T-helper 1 cell treated with Interleukin-12 subunit alpha and Interleukin-12 subunit beta and Interleukin-4 antibody, amounts not matched to agents 30 ng/mL and 1 ng/mL, for 36 hours (primary cell): ENCODE measurements around the gene PTPRG. TPM values are rescaled to one million over a fixed set of nuclear protein-coding genes. Genes with fewer than 3 reads are reported as not detected.

ENCODE experiments used
- intact Hi-C: fragments of 100-400 bp; cut with micrococcal nuclease; formaldehyde crosslinking; loops from one replicate; pipeline ENCODE4 v1.15.1; 2024
- total RNA-seq: library from RNA; stranded (reverse); gene quantifications from 2 replicates; pipeline ENCODE4 v1.2.3, GENCODE V29; 2022

Gene PTPRG
- total RNA-seq, 1 donor from 2014 or later, result 2.5 TPM

- intact Hi-C loops, result loop anchor here (5.0 kb wide), 2 partner anchors 1485 to 1550 kb away; no protein-coding TSS in a partner anchor
These were observed 810 bp downstream of the PTPRG start for GRCh38 chr3:61562042-61562720.

- intact Hi-C loops, result loop anchor here (5.0 kb wide), 2 partner anchors 1486 to 1551 kb away; no protein-coding TSS in a partner anchor
These were observed 1.4 kb downstream of the PTPRG start for GRCh38 chr3:61562721-61563312.

GRCh38 chr3:61563313-61564271 is 2.2 kb downstream of the PTPRG start:
- intact Hi-C loops, result loop anchor here (1.0 to 5.0 kb wide), 3 partner anchors 373 to 1551 kb away; no protein-coding TSS in a partner anchor

GRCh38 chr3:61564395-61565059 is 3.2 kb downstream of the PTPRG start:
- intact Hi-C loops, result loop anchor here (1.0 to 5.0 kb wide), 3 partner anchors 372 to 1552 kb away; no protein-coding TSS in a partner anchor

GRCh38 chr3:61565569-61565968 is 4.2 kb downstream of the PTPRG start:
- intact Hi-C loops, result no loop called here

- intact Hi-C loops, result no loop called here
These were observed 6.8 kb downstream of the PTPRG start for GRCh38 chr3:61568127-61568526.

- intact Hi-C loops, result no loop called here
These were observed 8.6 kb downstream of the PTPRG start for GRCh38 chr3:61569856-61570580.

- intact Hi-C loops, result no loop called here
These were observed 9.4 kb downstream of the PTPRG start for GRCh38 chr3:61570813-61571212.

- intact Hi-C loops, result no loop called here
These were observed 10.4 kb downstream of the PTPRG start for GRCh38 chr3:61571516-61572336.

- intact Hi-C loops, result no loop called here
These were observed 11.5 kb downstream of the PTPRG start for GRCh38 chr3:61572879-61573278.

GRCh38 chr3:61573441-61573840 is 12.1 kb downstream of the PTPRG start:
- intact Hi-C loops, result no loop called here

- intact Hi-C loops, result no loop called here
These were observed 13.5 kb downstream of the PTPRG start for GRCh38 chr3:61574854-61575253.

GRCh38 chr3:61575893-61576292 is 14.5 kb downstream of the PTPRG start:
- intact Hi-C loops, result no loop called here

- intact Hi-C loops, result no loop called here
These were observed 16.4 kb downstream of the PTPRG start for GRCh38 chr3:61577760-61578159.

- intact Hi-C loops, result no loop called here
These were observed 17.4 kb downstream of the PTPRG start for GRCh38 chr3:61578667-61579367.

- intact Hi-C loops, result no loop called here
These were observed 18.3 kb downstream of the PTPRG start for GRCh38 chr3:61579685-61580084.

- intact Hi-C loops, result no loop called here
These were observed 19.7 kb downstream of the PTPRG start for GRCh38 chr3:61580982-61581643.

GRCh38 chr3:61582287-61582686 is 20.9 kb downstream of the PTPRG start:
- intact Hi-C loops, result no loop called here
